HG02970 (cell line): ENCODE results near the gene TRIM41.
"Not testable (repeated sequence)": the region's sequence is repeated elsewhere in the genome, so short reads cannot be mapped to it uniquely, and the experiment has no call there.

Source experiments
- ATAC-seq: cut with Tn5 transposase; IDR thresholded peaks from one replicate; pipeline ENCODE4 v1.9.1; 2021; ENCODE audit warnings: mild to moderate bottlenecking, moderate library complexity, moderate number of reproducible peaks; ENCODE audit not compliant: unreplicated experiment, low FRiP score

TRIM41 gene

DNA sequence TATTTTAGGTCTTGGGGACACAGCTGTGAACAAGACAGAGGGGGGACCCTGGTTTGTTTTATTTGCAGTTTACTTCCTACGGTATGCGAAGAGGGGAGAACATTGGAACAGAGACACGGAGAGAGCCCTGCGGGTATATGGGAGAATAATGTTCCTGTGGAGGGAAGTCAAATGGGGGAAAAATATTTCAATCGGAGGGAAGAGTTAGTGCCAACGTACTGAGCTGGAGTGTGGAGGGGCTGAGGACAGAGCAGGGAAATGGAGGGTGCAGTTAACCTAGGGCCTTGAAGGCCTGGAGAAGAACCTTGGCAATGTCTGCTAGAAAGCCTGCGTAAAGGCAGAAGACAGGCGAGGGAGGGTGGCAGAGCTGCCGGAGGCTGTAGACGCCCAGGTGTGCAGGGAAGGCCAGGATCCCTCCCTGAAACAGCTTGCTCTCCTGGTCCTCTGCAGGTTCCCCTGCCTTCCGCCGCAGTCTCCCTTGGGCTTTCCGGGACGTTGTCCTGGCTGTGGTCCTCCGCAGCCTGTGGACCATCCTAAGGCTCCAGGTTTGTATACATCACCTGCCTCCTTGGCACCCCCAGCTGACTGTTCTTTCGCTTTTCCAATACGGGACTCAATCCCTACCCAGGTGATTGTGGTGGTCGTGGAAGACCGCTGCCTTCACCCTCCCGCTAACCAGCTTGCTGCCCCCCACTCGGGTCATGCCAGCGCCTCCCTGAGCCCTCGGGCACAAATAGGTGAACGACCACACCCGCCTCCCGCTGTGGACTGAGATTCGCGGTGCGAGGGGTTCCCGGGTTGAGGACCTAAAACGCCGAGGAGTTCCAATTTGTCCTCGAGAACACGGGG, 22.6 kb downstream of the TRIM41 start:
- ATAC-seq = no peak

DNA sequence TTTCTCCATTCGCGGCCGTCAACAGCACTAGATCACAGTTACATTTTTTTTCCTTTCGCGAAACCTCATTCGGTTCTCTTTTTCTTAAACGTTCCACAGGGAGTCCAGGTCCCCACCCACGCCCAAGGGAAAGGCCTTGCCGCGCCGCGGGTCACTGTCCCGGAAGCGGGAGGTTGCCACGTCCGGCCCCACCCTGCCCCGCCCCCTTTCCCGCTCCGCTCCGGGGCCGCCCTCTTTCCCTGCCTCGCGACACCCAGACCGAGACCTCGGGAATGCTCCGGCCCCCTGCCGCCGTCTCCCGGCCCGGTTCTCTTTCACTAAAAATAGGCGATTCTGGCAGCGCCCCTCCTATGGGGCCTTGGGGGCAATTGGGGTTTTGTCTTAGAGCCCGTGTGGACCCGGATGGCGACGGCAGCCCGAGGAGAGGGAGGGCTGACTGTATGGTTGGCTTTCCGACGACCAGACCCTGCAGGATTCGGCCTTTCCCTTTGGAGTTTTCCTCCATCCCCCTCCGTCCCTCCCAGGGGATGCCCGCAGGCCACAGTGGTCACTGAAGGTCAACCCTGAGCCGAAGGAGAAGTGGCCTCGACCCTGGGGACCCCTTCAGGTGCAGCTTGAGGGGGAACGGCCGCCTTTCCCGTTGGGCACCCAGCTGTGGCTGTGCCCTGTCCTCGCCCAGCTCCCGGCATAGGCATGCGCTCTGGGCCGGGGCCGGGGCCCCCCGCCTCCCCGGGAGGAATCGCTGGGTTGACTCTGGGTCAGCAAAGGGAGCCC, 23.4 kb downstream of the TRIM41 start:
- peak; percentile 46 for ATAC-seq

DNA sequence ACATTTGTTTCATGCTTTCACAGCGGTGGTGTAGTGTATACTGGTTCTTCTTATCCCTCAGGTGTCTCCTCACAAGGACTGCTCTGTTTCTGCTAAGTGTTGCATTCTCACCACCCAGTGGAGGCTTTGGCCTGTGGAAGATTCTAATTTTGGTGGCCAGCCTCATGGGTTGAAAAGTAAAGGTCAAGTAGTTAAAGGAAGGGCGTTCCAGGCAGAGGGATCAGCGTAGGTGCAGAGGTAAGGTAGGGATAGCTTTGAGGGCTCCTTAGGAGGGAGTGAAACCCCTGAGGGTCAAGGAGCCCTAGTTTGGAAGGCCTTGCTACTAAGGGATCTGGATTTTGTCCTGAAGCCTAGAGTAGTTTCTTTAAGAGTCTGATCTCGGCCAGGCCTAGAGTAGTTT, 25.2 kb downstream of the TRIM41 start:
- ATAC-seq = no peak

DNA sequence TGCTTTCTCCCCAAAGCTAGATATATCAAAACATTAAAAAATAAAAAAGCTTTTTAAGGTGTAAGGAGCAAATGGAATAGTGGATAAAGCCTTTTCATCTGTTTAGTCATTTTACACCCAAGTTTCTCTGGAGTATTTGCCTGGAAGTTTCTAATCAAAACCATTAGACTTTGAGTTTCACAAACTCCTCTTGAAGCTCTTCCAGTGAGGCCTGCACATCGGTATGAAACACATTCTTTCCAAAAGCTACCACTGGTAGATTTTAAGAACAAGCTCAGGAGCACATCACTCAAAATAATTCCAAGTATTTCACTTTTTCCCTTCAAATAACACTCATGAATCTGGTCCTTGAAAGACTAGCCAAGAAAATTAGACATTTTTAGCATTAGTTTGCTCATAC, 32.2 kb downstream of the TRIM41 start:
- no peak for ATAC-seq

DNA sequence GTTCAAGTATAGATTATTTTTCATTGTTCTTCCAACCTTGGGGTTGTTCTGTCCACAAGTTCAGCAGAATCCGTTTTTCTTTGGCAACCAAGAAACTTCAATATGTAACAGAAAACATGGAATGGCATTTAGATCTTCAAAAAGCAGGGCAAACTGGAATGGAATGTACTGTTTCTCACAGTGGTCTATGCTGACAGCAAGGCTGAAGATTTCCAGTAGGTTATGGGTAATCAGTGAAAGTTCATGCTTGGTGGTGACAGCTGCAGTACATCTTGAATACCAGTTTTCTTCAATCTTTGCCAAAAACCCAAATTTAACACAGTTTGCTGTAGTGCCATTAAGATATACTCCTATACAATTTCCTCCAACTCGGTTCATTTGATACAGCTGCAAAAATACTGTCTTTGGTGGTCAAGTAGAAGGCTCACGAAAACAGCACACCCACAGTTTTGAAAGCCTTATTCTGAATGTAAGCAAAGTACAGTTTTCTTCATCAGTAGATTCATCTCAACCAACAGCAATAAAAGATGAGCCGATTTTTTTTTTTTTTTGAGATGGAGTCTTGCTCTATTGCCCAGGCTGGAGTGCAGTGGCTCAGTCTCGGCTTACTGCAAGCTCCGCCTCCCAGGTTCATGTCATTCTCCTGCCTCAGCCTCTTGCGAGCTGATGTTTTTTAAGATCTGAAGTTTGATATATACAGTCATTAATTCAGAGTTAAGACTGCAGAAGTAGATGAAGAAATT, 32.9 kb downstream of the TRIM41 start:
- no peak for ATAC-seq

DNA sequence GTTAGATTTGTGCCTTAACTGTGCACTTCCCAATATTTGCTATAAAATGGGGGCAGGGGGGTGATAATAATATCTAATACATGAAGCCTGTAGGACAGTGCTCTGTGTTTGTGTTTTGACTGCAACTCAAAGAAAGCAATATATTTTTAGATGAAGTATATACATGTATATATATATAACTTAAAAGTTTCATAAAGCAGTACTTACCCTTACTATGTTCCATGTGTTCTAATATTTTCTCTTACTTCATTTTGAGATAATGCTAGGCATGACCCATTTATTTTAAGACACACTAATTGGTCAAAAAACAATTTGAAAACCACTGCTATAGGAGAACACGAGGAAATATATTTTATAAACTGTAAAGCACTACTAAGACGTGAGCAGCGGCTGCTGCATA, 35.5 kb downstream of the TRIM41 start:
- no peak for ATAC-seq

DNA sequence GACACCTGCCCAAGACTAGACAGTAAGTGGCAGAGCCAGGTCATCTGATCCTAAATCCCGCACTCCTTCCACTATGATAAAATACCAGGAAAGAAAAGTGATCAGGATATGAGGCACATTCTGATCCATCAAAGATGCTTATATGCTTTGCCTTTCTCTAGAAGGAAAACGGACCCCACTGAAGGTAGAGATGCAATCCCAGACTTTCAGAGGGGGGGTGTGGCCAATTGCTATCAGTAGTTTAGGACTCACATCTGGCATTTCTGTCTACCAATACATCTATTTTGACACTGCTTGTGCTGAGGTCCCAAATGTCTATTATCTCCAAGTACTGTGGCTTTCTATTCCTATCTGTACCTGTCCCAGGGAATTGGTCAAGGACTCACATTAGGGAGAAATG, 36.2 kb downstream of the TRIM41 start:
- no peak for ATAC-seq

DNA sequence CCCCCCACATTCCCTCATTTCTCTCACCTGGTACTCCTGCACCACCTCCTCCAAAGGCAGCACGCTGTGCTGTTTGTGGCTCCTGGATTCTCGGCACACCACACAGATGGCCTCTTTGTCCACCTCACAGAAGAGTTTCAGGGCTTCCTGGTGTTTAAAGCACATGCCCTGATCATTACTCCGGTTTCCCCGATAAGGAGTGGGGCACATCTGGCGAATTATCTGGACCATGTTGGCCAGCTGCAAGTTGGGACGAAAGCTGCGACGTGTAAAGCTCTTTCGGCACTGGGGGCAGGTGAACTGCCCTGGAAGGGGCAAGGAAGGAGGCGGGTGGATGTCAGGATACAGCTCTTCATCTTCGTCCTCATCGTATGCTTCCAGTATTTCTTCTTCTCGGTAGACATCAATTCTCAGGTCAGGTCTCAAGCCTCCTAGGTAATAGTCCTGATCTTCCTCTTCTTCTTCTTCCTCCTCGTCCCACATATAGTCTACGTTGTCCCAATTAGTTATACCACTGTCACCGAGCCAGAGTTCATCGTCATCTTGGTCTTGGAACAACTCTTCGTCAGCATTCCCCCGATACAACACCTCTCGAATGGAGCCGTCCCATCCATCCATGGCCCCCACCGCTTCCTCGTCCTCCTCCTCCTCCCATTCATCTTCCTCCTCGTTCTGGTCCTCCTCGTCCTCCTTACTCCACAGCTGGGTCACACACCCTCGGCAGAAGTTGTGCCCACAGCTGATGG, 37.1 kb downstream of the TRIM41 start:
- no peak for ATAC-seq

DNA sequence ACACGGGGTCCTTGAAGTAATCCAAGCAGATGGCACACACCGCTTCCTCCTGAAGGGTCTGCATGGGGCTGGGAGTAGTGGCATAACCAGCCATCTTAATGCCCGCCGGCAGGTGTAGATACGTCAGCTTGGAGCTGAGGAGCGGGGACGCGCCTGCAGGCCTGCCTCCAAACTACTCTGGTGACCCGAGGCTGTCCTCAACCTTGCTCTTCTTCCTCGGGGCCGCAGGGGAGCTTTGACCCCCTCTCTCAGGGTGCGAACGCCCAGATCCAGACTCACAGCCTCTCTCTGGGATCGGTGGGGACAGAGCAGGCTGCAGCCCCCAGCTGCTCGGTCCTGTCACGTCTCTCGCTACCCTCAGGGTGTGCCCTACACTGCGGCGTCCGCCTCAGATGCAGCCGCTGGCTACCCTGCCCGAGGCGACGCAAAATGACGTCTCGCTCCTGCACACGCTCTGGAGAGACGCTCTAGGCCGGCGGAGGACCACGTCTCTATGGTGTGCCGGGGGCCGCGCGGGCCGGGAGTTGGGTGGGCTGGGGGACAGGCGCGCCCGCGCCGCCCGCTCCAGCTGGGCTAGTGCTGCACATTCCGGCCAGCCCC, 37.7 kb downstream of the TRIM41 start, which contains the start of gene TRIM52:
TRIM52 (minus strand) TSS at position 424 of the 600 bp plus-strand sequence; CDS start at position 94, 330 bp downstream.
- peak; percentile 82 for ATAC-seq

DNA sequence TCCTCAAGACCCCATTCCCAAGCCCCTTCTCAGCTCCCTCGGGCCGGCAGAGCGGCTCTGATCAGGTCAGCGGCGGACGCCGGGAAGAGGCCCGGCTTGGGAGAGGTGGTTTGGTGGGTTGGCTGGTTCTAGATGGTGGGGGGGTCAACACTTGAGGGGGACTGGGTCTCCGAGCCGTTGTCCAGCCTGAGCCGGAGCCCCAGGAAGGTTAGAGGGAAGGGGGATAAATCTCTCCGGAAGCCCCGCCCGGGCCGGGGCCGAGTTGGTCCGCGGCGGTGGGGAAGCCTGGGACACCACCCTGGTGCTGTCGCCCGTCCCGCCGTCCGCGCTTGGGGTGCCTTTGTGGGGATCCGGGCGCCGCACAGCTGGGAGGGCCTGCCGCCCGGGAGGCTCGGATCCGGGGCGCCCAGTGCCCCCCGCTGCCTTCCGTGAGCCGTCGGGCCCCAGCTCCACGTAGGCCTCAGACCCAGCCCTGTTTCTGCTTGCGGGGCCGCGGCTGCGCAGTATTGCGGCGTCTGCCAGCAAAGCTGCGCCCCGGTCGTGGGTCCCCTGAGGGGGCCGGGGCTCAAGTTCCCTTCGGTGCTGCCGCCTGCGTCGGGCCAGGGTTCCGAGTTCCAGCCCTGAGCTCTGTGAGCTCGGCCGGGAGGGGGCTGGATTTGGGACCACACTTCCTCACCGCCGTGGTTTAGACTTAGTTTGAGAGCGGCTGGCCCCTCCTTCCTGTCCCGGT, 38.4 kb downstream of the TRIM41 start:
- peak; percentile 41 for ATAC-seq

DNA sequence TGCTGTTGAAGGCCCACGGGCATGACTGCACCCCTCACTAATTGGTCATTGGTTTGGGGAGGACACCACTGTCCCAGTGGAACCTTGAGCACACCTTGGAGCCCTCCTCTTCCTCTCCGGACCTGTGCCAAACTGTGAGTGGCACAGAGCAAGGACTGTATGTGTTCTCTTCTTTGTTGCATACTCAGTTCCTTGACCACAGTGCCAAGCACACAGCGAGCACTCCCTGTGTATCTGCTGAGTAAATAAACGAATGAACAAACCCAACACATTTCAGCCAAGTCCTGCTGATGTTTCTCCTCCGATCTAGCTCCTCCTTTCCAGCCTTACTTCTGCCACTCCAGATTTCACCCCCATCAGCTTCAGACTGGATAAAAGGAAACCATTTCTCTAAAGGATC, 40.6 kb downstream of the TRIM41 start:
- ATAC-seq = no peak

DNA sequence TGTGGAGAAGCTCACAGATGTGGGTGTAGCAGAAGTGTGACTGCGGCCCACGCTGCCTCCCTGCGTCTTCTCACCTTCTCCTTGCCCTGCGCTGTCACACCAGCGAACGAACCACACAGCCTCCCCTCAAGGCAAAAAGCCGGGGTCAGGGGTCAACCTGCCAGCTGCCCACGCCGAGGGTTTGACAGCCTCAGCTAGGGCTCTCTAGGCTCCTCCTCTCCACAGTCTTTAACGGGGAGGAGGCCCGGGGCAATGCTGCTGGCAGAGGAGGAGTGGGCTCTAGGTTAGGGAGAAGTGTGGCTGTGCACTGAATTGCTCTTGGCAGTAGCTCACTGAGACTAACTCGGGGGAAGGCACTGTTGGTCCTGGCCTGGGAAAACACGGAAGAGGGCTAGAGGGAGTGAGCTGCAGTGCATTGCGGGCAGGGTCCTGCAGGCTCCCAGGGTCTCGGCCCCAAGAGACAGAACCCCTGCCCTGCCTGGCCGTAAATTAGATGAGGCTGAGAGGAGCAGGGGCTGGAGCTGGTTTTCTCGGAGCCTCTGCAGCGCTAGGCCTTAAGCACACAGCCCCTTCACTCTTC, 42.1 kb downstream of the TRIM41 start:
- no peak for ATAC-seq

DNA sequence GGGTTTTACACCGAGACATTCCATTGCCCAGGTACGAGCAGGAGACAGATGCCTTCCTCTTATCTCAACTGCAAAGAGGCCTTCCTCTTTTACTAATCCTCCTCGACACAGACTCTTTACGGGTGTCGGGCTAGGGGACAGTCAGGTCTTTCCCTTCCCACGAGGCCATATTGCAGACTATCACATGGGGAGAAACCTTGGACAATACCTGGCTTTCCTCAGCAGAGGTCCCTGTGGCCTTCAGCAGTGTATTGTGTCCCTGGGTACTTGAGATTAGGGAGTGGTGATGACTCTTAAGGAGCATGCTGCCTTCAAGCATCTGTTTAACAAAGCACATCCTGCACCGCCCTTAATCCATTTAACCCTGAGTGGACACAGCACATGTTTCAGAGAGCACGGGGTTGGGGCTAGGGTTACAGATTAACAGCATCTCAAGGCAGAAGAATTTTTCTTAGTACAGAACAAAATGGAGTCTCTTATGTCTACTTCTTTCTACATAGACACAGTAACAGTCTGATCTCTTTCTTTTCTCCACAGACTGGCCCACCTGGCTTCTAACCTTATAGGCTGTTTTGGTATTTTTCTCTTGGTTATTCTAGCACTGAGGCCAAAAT, 44.3 kb downstream of the TRIM41 start:
- not testable (repeated sequence) for ATAC-seq

DNA sequence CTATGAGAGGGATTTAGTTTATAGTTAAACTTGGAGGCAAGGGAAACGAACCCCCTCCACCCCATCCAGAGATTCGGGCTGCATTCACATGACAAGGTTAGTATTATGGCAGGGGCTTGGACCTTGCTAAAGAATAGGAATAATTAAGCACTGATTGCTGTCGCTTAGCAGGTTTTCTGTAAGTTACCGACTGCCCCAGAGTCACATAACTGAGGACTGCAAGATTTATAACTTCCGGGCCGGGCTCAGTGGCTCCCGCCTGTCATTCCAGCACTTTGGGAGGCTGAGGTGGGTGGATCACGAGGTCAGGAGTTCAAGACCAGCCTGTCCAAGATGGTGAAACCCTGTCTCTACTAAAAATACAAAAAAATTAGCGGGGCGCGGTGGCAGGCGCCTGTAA, 44.8 kb downstream of the TRIM41 start:
- not testable (repeated sequence) for ATAC-seq

DNA sequence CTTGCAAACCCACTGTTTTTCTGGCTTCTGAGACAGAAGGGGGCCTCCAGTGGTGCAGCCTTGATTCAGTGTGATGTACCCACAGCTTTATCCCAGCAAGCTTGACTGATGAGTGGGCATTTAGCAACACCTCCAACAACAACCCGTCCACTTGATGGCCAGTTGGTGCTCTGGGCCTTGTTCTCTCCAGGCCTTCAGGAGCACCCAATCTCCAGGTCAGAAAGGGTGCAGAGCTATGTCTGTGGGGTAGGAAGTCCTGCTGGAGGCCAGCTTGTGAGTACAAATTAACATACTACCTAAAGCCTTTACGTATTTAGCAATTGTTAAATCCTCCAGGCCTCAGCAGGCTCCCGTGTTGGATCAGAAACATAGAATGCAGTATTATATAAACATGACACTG, 48.0 kb downstream of the TRIM41 start:
- no peak for ATAC-seq

DNA sequence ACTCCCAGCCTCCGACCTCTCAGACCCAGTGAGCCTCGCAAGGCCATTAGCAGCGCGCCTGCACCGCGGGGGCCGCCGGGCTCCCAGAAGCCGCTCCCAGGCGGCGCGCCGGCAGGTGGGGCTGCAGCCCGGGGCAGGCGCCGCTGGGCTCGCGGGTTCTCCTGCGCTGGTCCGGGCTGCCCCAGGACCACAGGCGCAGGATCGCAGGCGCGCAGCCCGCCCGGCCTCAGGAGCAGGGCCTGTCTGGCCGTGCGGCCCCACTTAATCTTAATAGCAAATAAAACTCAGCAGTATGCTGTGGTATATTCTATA, 50.3 kb downstream of the TRIM41 start:
- ATAC-seq = not testable (repeated sequence)

DNA sequence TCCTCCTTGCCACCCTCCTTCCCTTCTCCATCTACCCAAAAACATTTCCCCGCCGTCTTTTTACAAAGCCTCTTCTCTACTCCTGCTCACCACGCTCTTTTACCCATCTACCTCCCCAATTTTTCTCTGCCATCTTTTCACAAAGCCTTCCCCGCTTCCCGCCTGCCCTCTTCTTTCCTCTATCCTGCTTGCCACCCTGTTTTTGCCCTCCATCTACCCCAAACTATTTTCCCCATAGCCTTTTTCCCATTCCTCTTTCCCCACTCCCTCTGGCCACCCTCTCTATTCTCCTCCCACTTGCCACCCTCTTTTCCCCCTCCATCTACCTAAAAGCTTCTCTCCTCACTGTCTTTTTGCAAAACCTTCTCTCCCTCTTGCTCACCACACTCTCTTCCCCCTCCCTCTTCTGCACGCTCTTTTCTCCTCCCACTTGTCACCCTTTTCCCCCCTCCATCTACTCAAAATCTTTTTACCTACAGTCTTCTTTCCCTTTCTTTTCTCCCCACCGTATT, 57.2 kb downstream of the TRIM41 start:
- ATAC-seq = no peak
